ENCODE results near the gene CHD5. TPM values are rescaled to one million over a fixed set of nuclear protein-coding genes. Genes with fewer than 3 reads are reported as not detected.

Gene CHD5
- total and polyA plus RNA-seq, 2 experiments from 2014 or later, result 0.10 to 0.11 TPM

DNA sequence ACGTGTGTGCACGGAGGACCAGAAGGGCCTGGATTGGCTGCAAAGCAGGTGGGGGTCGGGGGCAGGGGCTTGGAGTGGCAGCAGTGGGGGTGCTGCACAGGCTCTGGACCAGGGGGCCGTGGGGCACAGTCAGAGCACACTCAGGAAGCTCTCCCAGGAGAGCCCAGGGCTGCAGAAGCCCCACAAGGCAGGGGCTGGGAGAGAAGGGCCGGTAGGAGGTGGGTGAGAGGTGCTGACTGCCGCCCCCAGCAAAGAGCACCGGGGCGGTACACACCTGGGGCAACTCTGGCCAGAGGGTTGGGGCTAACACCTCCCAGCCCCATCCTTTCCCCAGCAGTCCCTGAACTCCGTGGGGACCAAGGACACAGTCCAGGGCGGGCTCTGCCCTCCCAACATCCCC lies 13.9 kb downstream of the CHD5 start:
- no peak overlapping the region for H2AFZ ChIP-seq
- WGBS, 2 experiments (ENCODE audit: low coverage in 1 of 2, low lambda C conversion rate in 2 of 2, missing lambda C conversion rate in 2 of 2), result 38 to 39% methylated on average over 10 of the region's 10 CpGs
- H3K9ac ChIP-seq, result no peak overlapping the region
- no peaks in the 10 kb centered on the region for H3K9me3 ChIP-seq (ENCODE audit: low read depth)
- no peak overlapping the region for H3K4me2 ChIP-seq (ENCODE audit: unreplicated experiment)
- peaks cover 7% of the 10 kb centered on the region; the same call in 1 of the 2 replicates for H3K27me3 ChIP-seq (replicated peaks; ENCODE audit: insufficient read depth)
- TF ChIP-seq EZH2 (IDR thresholded peaks at IDR 0.05; ENCODE audit: insufficient read depth, poor library complexity, severe bottlenecking) (no peak), EZH2phosphoT487 (IDR thresholded peaks at IDR 0.05; ENCODE audit: insufficient read depth, low read depth) (no peak)
- H3K4me1 ChIP-seq (ENCODE audit: insufficient read depth), result no peaks in the 10 kb centered on the region
- no peak for DNase-seq
- no peaks in the 10 kb centered on the region for H3K79me2 ChIP-seq (ENCODE audit: insufficient read depth)
- no peaks in the 10 kb centered on the region for H3K9me2 ChIP-seq (ENCODE audit: insufficient read depth)
- H3F3A ChIP-seq (ENCODE audit: insufficient read depth), result no peaks in the 10 kb centered on the region
- H3K27ac ChIP-seq, result no peak overlapping the region
- H3K4me3 ChIP-seq, result no peak overlapping the region
- no peaks in the 10 kb centered on the region for H3K36me3 ChIP-seq (ENCODE audit: low read depth)
- H4K20me1 ChIP-seq (ENCODE audit: insufficient read depth), result no peaks in the 10 kb centered on the region
- in situ Hi-C loops (cut with MboI), result no loop called here

DNA sequence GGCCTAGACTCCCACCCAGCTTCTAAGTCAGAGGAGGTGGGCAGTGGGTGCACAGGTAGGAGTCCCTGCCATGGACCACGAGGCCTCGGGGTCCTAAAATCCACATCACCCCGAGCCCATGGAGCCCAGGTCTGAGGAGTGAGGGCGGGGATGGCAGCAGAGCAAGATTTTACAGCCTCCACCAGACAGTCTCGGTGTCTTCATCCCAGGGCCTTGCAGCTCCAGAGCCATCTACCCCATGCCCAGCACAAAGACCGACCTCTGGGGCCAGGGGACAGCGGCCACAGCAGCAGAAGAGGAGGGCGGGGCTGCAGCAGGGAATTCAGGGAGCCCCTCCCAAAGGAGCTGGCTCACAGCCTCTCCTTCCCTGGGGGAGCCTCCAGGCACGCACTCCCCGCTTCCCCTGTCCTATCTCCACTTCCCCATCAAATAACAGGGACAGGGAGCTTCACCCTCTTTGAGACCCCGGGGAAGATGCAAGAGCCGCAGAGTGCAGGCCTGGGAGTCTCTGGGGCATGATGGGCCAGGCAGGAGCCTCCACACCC lies 14.6 kb downstream of the CHD5 start:
- Histone ChIP-seq H3K9ac (no peak overlapping the region), H3K9me3 (ENCODE audit: low read depth) (no peaks in the 10 kb centered on the region), H3K9me2 (ENCODE audit: insufficient read depth) (no peaks in the 10 kb centered on the region), H3K4me2 (ENCODE audit: unreplicated experiment) (no peak overlapping the region), H3K27ac (no peak overlapping the region), H3K36me3 (ENCODE audit: low read depth) (no peaks in the 10 kb centered on the region), H2AFZ (no peak overlapping the region), H3K4me1 (ENCODE audit: insufficient read depth) (no peaks in the 10 kb centered on the region), H3F3A (ENCODE audit: insufficient read depth) (no peaks in the 10 kb centered on the region), H3K27me3 (replicated peaks; ENCODE audit: insufficient read depth) (peaks cover 11% of the 10 kb centered on the region), H4K20me1 (ENCODE audit: insufficient read depth) (no peaks in the 10 kb centered on the region), H3K4me3 (no peak overlapping the region), H3K79me2 (ENCODE audit: insufficient read depth) (no peaks in the 10 kb centered on the region)
- DNase-seq, result no peak
- in situ Hi-C loops (cut with MboI), result no loop called here
- WGBS, 2 experiments (ENCODE audit: low coverage in 1 of 2, low lambda C conversion rate in 2 of 2, missing lambda C conversion rate in 2 of 2), result 47 to 56% methylated on average over 12 of the region's 12 CpGs
- no peak for TF ChIP-seq EZH2phosphoT487 (IDR thresholded peaks at IDR 0.05; ENCODE audit: insufficient read depth, low read depth)

DNA sequence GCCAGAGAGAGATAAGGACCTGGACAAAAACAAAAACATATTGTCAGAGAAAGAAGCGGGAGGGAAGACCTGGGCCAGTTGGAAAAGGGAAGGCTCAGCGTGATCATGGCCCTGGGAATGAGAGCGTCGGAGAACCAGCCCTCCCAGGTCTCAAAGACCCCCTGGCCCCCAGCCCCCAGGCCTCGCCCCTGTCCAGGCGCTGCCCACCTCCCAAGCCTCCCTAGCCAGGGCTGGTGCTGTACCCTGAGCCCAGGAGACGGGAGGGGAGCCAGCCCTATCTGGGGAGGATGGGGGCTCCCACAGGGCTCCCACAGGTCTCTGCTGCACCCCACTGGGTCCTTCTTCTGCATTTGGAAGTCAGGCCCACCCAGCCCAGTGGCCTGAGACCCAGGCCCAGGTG lies 15.1 kb downstream of the CHD5 start:
- H4K20me1 ChIP-seq (ENCODE audit: insufficient read depth), result no peaks in the 10 kb centered on the region
- no peak overlapping the region for H3K4me2 ChIP-seq (ENCODE audit: unreplicated experiment)
- H3K9ac ChIP-seq, result no peak overlapping the region
- no peak for DNase-seq
- TF ChIP-seq EZH2phosphoT487 (IDR thresholded peaks at IDR 0.05; ENCODE audit: insufficient read depth, low read depth) (no peak), EZH2 (IDR thresholded peaks at IDR 0.05; ENCODE audit: insufficient read depth, poor library complexity, severe bottlenecking) (no peak)
- no peaks in the 10 kb centered on the region for H3K9me3 ChIP-seq (ENCODE audit: low read depth)
- 45 to 52% methylated on average over 4 to 7 of the region's 7 CpGs for WGBS, 2 experiments (ENCODE audit: low coverage in 1 of 2, low lambda C conversion rate in 2 of 2, missing lambda C conversion rate in 2 of 2)
- no peak overlapping the region for H2AFZ ChIP-seq
- no peaks in the 10 kb centered on the region for H3F3A ChIP-seq (ENCODE audit: insufficient read depth)
- in situ Hi-C loops (cut with MboI), result no loop called here
- no peaks in the 10 kb centered on the region for H3K4me1 ChIP-seq (ENCODE audit: insufficient read depth)
- H3K9me2 ChIP-seq (ENCODE audit: insufficient read depth), result no peaks in the 10 kb centered on the region
- H3K27ac ChIP-seq, result no peak overlapping the region
- no peaks in the 10 kb centered on the region for H3K79me2 ChIP-seq (ENCODE audit: insufficient read depth)
- H3K36me3 ChIP-seq (ENCODE audit: low read depth), result no peaks in the 10 kb centered on the region
- no peak overlapping the region for H3K4me3 ChIP-seq
- peaks cover 14% of the 10 kb centered on the region for H3K27me3 ChIP-seq (replicated peaks; ENCODE audit: insufficient read depth)

DNA sequence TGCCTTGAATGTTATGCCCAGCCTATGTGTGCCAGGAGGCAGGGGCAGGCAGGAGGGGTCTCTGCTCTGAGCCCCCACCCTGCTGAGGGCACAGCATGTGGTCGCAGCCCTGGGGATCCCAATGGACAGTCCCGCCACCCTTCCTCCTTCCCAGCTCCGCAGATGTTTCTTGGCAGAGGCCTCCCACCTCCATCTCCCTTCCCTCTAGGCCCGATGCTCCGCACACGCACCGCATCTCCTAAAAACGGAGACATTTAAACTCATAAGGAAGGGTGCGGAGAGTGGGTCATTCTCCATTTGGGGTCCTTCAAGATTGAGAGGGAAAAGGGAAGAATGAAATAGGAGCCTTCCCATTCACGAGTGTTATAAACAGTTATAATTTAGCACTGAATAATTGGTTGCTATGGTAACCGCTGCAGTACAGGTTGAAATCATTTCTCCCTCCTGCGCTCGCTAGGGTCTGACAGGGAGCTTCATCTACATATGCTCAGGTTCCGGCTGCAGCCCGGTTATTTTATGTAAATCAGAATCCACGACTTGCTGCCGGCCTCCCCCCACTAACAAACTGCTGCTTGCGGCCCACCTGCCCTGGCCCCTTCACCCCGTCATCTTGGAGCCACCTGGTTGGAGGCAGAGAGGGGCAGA lies 16.0 kb downstream of the CHD5 start:
- H3K27ac ChIP-seq, result no peak overlapping the region
- no peak overlapping the region for H3K9ac ChIP-seq
- no peak for DNase-seq
- peaks cover 21% of the 10 kb centered on the region for H3K27me3 ChIP-seq (replicated peaks; ENCODE audit: insufficient read depth)
- no peak overlapping the region for H3K4me2 ChIP-seq (ENCODE audit: unreplicated experiment)
- no peaks in the 10 kb centered on the region for H3K9me2 ChIP-seq (ENCODE audit: insufficient read depth)
- H3K36me3 ChIP-seq (ENCODE audit: low read depth), result no peaks in the 10 kb centered on the region
- WGBS, 2 experiments (ENCODE audit: low coverage in 1 of 2, low lambda C conversion rate in 2 of 2, missing lambda C conversion rate in 2 of 2), result 63 to 64% methylated on average over 19 of the region's 19 CpGs
- no peak overlapping the region for H3K4me3 ChIP-seq
- H3F3A ChIP-seq (ENCODE audit: insufficient read depth), result no peaks in the 10 kb centered on the region
- no peaks in the 10 kb centered on the region for H4K20me1 ChIP-seq (ENCODE audit: insufficient read depth)
- in situ Hi-C loops (cut with MboI), result no loop called here
- no peak overlapping the region for H2AFZ ChIP-seq
- TF ChIP-seq EZH2phosphoT487 (IDR thresholded peaks at IDR 0.05; ENCODE audit: insufficient read depth, low read depth) (no peak), EZH2 (IDR thresholded peaks at IDR 0.05; ENCODE audit: insufficient read depth, poor library complexity, severe bottlenecking) (no peak)
- no peaks in the 10 kb centered on the region for H3K79me2 ChIP-seq (ENCODE audit: insufficient read depth)
- H3K9me3 ChIP-seq (ENCODE audit: low read depth), result no peaks in the 10 kb centered on the region
- no peaks in the 10 kb centered on the region for H3K4me1 ChIP-seq (ENCODE audit: insufficient read depth)

Data from GM23248 (cell line).